Cortex of kidney (tissue), 1 donor: ENCODE results near the gene SLC1A2.

Source experiments
- DNase-seq: peaks from one replicate; lab custom pipeline; 2025; lab: John Stamatoyannopoulos, UW

Gene SLC1A2

GRCh38 chr11:35413598-35413997 is 5.8 kb downstream of the SLC1A2 start:
- DNase-seq, result no peak

DNA sequence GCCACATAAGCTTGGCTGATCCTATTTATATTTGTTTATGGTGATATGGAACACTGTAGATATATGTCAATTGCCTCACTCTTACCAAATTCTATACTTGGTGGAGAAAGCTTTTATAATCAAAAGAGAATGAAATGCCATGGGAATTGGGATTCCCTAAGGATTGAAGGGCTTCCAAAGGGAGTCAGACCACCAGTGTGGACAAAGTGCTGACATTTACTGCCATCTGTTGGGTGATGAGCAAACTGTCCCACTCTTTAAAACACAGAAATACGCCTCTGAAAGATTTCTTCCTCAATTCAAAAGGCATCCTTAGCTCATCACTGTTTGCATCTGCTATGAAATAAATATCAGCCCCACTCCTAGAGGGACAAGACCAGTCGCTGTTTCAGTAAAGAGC is 7.1 kb downstream of the SLC1A2 start:
- no peak for DNase-seq

DNA sequence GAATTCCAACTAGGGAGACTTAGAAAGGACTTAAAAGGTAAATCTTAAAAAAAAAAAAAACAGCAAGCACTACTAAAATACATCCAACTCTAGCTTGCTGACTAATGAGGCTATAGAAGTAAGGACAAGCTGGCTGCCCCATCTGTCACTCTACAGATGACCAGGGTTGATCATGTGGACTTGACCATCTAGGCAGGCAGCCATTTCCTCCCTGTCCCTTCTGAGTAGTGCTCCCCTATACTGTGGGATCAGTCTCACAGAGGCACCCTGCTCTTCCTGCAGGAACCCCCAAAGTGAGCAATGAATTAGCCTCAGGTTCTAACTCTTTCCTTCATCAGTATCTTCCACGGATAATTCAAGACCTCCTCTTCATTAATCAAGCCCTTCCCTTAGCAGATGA is 12.3 kb downstream of the SLC1A2 start:
- DNase-seq, result no peak

DNA sequence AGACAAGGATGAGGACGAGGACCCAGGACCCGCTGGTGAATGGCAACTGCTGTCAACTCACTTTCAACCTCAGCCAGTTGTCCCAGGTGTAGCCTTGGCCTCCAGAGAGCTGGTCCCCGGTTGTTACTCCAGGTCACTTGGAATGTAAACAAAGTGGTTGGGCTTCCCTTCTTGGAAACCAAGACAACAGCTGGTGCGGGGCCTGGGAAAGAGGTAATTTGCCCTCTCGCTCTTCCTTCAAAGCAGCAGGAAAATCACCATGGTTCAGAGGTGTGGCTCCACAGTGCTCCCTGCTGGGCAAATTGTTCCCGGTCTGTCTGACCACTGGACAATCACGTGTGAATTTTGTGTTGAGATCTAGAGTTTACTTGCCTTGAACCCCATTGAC is 15.0 kb downstream of the SLC1A2 start:
- DNase-seq, result no peak

DNA sequence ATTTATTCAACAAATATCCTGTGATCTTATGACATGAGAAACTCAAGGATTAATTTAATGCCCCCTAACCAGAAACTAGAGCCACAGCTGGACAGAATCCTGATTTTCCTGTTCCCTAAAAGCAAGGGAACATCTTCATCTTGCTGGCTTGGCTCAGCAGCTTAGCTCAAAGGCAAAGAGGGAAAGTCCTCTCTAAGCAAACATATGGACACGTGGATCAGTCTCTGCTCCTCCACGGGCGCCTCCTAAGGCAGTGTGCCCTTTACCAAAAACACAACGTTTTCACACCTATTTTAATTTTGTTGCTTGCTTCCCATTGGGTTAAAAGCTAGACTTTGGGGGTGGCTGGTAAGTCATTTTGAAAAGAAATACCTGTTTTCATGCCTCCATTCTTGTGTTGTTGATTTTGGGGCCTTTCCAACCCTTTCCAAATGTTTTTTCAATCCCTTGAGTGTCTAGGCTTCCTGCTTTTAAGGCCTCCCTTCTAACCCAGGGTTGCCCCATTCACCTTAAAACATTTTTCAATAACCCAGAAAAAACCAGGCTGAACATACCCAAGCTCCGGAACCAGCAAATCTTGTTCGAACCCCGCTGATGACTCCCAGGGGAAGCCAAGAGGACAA is 15.5 kb downstream of the SLC1A2 start:
- no peak for DNase-seq

DNA sequence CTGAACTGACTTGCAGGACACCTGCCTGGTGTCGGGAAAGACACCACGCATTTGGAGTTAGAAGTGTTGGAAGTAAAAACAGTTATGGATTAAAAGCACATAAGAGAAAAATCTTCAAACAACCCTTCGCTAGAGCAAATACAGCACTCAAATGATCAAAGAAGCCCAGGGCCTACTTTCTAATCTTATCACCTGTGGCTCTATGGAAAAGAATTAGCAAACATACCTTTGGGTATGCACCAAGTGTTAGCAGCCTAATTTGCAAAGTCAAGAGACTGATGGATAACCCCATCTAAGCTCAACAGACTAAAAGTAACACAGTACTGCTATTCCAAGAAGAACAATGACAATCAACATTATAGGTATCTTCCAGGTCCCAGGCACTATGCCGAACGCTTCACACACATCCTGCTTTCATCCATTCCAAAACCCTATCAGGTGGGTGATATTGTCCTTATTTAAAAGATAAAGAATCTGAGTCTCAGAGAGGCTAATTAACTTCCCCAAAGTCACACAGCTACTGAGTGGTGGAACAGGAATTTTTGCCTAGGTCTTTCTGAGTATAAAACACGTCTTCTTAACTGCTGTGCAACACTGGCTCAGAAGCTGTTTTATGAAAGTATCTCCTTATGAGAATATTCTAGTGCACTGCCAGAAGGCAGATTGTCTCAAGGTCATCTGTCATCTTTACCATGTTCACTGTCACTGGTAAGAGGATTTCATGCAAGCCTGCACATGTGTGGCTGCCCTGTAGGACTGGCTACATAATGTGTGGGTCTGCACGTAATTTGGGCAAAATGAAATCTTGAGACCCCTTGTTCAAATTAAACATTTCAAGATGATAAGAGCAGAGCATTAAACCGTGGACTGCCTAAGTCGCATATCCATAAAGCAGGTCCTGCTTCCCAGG is 16.4 kb downstream of the SLC1A2 start:
- no peak for DNase-seq

DNA sequence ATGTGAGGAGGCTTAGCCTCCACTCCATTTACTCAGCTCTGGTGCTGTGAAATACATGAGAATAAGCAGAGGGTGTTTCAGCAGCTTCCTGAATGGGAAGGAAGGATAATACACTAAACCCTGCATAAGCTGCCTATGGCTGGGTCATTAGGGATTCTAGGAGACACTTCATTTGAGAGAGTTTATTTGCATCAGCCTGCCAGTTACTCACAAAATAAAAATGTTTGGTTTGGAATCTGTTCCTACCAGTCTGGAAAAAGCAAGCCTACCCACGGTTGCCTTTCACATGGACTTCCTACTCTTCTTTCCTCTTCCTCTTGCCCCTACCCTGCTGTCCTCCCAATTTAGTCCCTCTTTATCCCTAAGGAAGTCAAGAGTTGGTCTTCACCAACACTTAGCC is 20.5 kb downstream of the SLC1A2 start:
- DNase-seq, result no peak

DNA sequence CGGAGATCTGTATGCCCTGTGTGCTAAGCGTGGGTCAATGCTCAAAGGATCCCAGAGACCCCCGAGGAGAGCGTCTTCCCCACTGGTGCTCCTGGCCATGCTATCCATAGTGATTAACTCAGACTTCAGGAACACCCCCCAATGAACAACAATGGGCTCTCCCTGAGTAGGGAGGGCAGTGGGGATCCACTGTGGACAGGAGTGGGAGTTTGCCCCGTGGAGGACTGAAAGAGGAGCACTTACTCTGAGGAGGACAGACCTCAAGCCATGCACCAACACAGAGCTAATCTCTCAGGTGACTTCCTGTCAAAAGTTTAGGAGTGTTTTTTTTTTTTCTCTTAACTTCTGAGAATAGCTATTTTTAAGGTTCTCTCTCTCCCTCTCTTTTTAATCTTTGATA is 24.4 kb downstream of the SLC1A2 start:
- no peak for DNase-seq

- no peak for DNase-seq
Measured at GRCh38 chr11:35393098-35393497, 26.3 kb downstream of the SLC1A2 start.

DNA sequence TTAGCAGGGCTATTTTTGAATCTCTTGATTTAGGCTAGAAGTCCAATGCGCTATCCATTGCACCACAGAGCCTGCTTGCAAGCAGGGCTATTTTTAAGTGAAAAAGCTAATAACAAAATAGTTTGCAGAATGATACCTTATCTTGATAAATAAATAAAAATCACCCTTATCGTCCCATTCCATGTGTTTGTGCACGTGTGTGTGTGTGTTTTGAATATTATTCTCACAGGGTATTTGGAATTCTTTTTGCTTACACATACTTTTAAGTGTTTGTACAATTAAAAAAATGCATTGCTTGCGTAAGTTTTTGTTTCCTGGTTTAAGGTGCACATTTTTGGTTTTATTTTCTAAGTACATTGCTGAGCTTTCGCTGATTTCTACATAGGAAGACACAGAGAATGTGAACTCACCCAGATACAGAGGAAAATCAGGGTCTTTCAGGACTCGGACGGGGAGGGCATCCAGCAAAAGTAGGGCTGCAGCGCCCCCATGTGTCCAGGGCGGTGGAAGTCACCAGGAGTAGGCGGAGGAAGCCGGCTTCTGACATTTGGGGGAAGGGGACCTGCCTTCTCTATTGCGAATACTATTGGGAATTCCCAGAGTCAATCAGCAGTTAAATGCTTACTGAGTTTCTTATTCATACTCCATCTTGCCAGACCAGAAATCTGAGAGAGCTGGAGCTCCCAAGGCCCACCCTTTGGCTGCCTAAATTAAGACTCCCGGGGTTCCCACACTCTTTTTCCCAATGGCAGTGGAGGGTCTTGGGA is 27.3 kb downstream of the SLC1A2 start:
- no peak for DNase-seq

DNA sequence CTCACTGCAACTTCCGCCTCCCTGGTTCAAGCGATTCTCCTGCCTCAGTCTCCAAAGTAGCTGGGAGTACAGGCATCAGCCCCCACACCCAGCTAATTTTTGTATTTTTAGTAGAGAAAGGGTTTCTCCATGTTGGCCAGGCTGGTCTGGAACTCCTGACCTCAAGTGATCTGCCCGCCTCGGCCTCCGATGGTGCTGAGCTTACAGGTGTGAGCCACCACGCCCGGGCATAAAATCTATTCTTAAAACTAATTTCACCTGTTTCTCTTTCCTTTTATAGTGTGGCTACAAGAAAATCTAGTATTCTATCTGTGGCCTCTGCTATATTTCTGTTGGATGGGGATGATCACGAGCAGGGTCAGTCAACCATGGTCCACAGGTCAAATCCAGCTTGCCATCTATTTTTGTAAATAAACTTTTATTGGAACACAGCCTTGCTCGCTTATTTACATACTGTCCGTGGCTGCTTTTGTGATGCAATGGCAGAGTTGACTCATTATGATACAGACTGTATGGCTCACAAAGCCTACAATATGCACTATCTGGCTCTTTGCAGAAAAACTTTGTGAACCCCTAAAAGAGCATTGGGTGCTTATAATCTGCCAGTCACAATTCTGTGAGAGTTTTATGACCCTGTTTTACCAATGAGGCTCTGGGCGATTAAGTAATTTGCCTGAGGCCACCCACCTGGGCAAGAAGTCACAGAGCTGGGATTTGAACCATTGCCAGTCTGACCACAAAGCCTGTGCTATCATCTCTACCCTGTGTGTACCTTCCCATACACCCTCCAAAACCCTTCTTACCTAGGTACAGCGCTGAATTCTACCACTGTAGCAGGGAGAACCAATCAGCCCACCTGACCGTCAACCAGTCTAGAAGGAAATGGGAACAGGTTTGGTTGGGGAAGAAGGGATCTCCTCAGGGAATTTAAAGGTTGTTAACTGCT is 28.3 kb downstream of the SLC1A2 start:
- DNase-seq, result no peak

GRCh38 chr11:35389897-35390465 is 29.4 kb downstream of the SLC1A2 start:
- DNase-seq, result no peak

DNA sequence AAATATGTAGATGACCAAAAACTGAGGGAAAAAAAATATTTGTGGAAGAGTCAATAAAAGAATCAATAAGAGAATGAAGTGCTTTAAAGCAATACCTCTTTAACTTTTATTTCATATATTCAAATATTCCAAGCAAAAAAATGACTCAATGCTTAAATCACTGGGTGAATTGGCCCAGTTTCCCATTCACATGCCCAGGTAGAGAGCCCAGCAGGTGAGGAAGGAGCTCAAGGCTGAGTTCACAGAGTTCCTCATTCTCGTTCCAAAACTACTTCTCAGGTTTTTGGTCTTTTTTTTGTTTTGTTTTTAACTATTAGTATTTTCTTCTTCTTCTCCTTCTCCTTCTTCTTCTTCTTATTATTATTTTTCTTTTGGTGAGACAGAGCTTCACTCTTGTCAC is 30.2 kb downstream of the SLC1A2 start:
- no peak for DNase-seq

- no peak for DNase-seq
Measured at GRCh38 chr11:35388061-35388460, 31.3 kb downstream of the SLC1A2 start.

- DNase-seq, result no peak
Measured at GRCh38 chr11:35387111-35387982, 32.0 kb downstream of the SLC1A2 start.

- DNase-seq, result no peak
Measured at GRCh38 chr11:35383953-35384352, 35.4 kb downstream of the SLC1A2 start.

DNA sequence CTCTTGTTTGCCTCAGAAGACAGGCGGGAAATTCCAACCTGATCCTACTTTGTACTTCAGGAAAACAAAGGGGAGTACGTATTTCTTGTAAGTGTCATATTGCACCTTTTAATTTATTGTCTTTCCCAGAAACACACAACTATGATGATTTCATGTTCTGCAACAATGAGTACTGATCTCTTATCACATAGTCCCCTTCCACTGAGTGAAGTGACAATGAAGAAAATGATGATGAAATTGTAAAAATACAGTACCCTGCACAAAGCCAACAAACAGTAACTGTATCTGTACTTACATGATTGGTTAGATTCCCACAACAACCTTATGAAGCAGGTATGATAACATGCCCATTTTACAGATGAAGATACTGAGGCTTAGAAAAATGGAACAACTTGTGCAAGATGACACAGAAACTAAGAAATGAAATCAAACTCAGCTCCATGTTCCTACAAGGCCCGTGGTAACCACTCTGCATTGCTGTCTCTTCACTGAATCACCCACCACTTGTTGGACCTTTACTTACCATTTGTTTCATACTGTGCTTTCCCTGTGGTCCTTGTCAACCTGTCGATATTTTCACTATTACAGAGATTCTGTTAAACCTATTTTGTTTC is 37.5 kb downstream of the SLC1A2 start:
- DNase-seq, result no peak

- no peak for DNase-seq
Measured at GRCh38 chr11:35380603-35381002, 38.8 kb downstream of the SLC1A2 start.

GRCh38 chr11:35377262-35377661 is 42.1 kb downstream of the SLC1A2 start:
- no peak for DNase-seq

GRCh38 chr11:35376613-35377012 is 42.7 kb downstream of the SLC1A2 start:
- DNase-seq, result no peak
